K562 (cell line): Measurements from ENCODE around the gene CWF19L1. TPM values are rescaled to one million over a fixed set of nuclear protein-coding genes. Genes with fewer than 3 reads are reported as not detected.

Experiments
- EP400 ChIP-seq: fragments of 450-650 bp; IDR thresholded peaks from 2 replicates; pipeline ENCODE4 v1.6.1; 2017; ENCODE audit warnings: antibody characterized with exemption, mild to moderate bottlenecking, moderate library complexity
- ETV5 ChIP-seq: sonication (generic); formaldehyde crosslinking; IDR thresholded peaks from 2 replicates; pipeline ENCODE4 v1.4.0; 2020; ENCODE audit warnings: low read depth, mild to moderate bottlenecking, missing genetic modification reagents
- HEY1 ChIP-seq: fragments of 250-450 bp; sonication (Bioruptor Pico); IDR thresholded peaks from 2 replicates; pipeline ENCODE4 v1.5.0; 2020; ENCODE audit warnings: mild to moderate bottlenecking, moderate library complexity, borderline replicate concordance
- MAZ ChIP-seq, 2 experiments: fragments of 450-650 bp in 1 of 2; sonication (generic) in 1 of 2; formaldehyde crosslinking; IDR thresholded peaks in 1 of 2; conservative IDR thresholded peaks in 1 of 2; 2 replicates each; pipeline versions ENCODE4 v1.4.0 to v1.5.0; 2020; ENCODE audit warnings: mild to moderate bottlenecking in 1 of 2, missing genetic modification reagents in 1 of 2
- MTA3 ChIP-seq: fragments of 450-650 bp; formaldehyde crosslinking; IDR thresholded peaks from 2 replicates; pipeline ENCODE4 v1.6.1; 2017; ENCODE audit warnings: mild to moderate bottlenecking, borderline replicate concordance
- PBX2 ChIP-seq, 2 experiments: IDR thresholded peaks in 1 of 2; conservative IDR thresholded peaks in 1 of 2; 2 replicates each; pipeline ENCODE4 v1.6.1; 2016; ENCODE audit warnings: low read depth in 2 of 2, mild to moderate bottlenecking in 1 of 2, missing compliant biosample characterization in 1 of 2, missing genetic modification characterization in 1 of 2, moderate library complexity in 1 of 2
- POLR2A ChIP-seq: fragments of 450-650 bp; conservative IDR thresholded peaks from 2 replicates; pipeline ENCODE4 v1.6.1; 2016
- SAP30 ChIP-seq: fragments of 200-600 bp; sonication (generic); IDR thresholded peaks from 2 replicates; pipeline ENCODE4 v1.6.1; 2012; ENCODE audit warnings: borderline replicate concordance, low read depth, mild to moderate bottlenecking, moderate library complexity, low read length, control low read depth, inconsistent platforms; ENCODE audit not compliant: insufficient read depth, poor library complexity, severe bottlenecking
- TAF9B ChIP-seq: fragments of 450-650 bp; IDR thresholded peaks from 2 replicates; pipeline ENCODE4 v1.6.1; 2018; ENCODE audit warnings: mild to moderate bottlenecking; ENCODE audit not compliant: partially characterized antibody
- ZNF57 ChIP-seq: fragments of 450-650 bp; formaldehyde crosslinking; IDR thresholded peaks from 2 replicates; pipeline ENCODE4 v1.4.0; 2020; ENCODE audit warnings: mild to moderate bottlenecking, moderate library complexity
- ZNF639 ChIP-seq, 2 experiments: fragments of 200-800 bp in 1 of 2; sonication (Bioruptor generic) in 1 of 2; sonication (generic) in 1 of 2; formaldehyde crosslinking in 1 of 2; IDR thresholded peaks in 1 of 2; conservative IDR thresholded peaks in 1 of 2; 2 replicates each; pipeline versions ENCODE4 v1.5.0 to v1.6.1; 2016 to 2020; ENCODE audit warnings: missing compliant biosample characterization in 1 of 2, missing genetic modification characterization in 1 of 2, missing genetic modification reagents in 1 of 2
- ZNF75A ChIP-seq: fragments of 450-650 bp; formaldehyde crosslinking; IDR thresholded peaks from 2 replicates; pipeline ENCODE4 v1.4.0; 2020; ENCODE audit warnings: mild to moderate bottlenecking
- ZNF766 ChIP-seq: fragments of 200-800 bp; sonication (Bioruptor generic); conservative IDR thresholded peaks from 2 replicates; pipeline ENCODE4 v1.6.1; 2016; ENCODE audit warnings: missing genetic modification characterization, missing compliant biosample characterization
- polyA plus RNA-seq, 8 experiments: library from polyadenylated mRNA; depleted of rRNA in 4 of 8; stranded (reverse) in 5 of 8; unstranded in 3 of 8; fragments of >200 nt; fragmentation: Nextera tagmentation in 2 of 8; fragmentation: Illumina TruSeq in 1 of 8; extraction: Ambion mirVana in 2 of 8; extraction: Trizol in 1 of 8; gene quantifications; 2 replicates each; pipeline versions ENCODE4 v1.2.1 to v1.2.3, GENCODE V29; 2011 to 2014; ENCODE audit warnings: inconsistent platforms in 1 of 8, missing spikeins in 1 of 8
- total RNA-seq, 7 experiments: library from RNA; depleted of rRNA in 6 of 7; stranded (reverse); fragments of >200 nt in 6 of 7; fragmentation: Illumina TruSeq in 2 of 7; extraction: Trizol in 2 of 7; gene quantifications; 2 replicates each; pipeline versions ENCODE4 v1.2.1 to v1.2.3, GENCODE V29; 2011 to 2021; ENCODE audit warnings: low replicate concordance in 1 of 7
- TF ChIP-seq, protein P1 (sequence below): fragments of 450-650 bp; IDR thresholded peaks from 2 replicates; pipeline ENCODE4 v1.6.1; 2018; ENCODE audit not compliant: partially characterized antibody

The CWF19L1 gene
- total and polyA plus RNA-seq, 9 of the 15 experiments (the other 6 are each of a cell fraction or from before 2014, with no cell fraction given): 19.5 to 49.9 (median 30.9) TPM

DNA sequence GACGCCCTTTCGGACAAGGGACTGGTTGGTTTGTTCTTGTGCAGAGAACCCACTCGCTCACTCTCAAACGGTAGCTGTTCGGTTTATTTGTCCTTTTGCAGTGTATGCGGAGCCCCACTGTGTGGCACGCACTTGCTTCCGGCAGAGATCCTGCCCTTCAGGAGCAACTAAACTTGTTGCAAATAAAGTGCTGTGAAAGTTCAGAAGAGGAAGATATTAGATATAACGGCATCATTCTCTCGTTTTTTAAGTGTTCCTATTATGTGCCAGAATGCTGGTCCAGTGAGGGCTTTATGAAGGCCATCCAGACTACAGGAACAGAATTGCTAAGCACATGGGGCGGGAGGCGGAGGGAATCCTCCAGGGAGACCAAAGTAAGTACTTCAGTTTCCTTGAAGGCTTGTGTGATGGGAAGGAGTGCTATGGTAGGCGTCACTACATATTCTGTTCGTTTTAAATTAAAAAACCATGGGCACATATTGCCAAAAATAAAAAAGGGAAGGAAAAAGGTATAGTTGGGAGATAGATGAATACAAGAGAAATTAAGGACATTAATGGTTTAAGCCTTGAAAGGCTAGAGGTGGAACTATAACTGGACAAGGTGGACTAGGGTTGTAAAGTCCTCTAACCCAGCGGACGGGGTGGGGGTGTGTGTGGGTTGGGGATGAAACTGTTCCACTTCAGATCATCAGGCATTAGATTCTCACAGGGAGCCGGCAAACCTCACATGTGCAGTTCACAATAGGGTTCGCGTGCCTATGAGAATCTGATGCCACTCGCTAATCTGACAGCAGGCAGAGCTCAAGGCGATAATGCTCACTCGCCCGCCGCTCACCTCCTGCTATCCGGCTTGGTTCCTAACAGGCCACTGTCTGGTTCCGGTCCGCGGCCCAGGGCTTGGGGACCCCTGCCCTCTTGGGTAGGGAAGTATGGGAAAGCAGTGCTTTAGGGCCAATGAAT lies 80.9 kb downstream of the CWF19L1 start (continued):
- peak; percentile 19 for TF ChIP-seq SAP30
- no peak for TF ChIP-seq PBX2 (CRISPR knock-in tag; IDR thresholded peaks at IDR 0.05; ENCODE audit: low read depth)
- TF ChIP-seq PBX2 (tag; conservative IDR thresholded peaks at IDR 0.05; ENCODE audit: low read depth): no peak
- TF ChIP-seq MAZ (CRISPR knock-in tag; conservative IDR thresholded peaks at IDR 0.05 in 1 of 2, IDR thresholded peaks at IDR 0.05 in 1 of 2): peak in 1 of 2 experiments; percentile 4; a peak in 1 of 4 replicates
- no peak for TF ChIP-seq ZNF57 (CRISPR knock-in tag)
- peak; percentile 32 for TF ChIP-seq TAF9B
- TF ChIP-seq POLR2A: 0 out of 2 replicates have a peak, but pooled peaks have one; percentile 25
- TF ChIP-seq, protein P1, sequence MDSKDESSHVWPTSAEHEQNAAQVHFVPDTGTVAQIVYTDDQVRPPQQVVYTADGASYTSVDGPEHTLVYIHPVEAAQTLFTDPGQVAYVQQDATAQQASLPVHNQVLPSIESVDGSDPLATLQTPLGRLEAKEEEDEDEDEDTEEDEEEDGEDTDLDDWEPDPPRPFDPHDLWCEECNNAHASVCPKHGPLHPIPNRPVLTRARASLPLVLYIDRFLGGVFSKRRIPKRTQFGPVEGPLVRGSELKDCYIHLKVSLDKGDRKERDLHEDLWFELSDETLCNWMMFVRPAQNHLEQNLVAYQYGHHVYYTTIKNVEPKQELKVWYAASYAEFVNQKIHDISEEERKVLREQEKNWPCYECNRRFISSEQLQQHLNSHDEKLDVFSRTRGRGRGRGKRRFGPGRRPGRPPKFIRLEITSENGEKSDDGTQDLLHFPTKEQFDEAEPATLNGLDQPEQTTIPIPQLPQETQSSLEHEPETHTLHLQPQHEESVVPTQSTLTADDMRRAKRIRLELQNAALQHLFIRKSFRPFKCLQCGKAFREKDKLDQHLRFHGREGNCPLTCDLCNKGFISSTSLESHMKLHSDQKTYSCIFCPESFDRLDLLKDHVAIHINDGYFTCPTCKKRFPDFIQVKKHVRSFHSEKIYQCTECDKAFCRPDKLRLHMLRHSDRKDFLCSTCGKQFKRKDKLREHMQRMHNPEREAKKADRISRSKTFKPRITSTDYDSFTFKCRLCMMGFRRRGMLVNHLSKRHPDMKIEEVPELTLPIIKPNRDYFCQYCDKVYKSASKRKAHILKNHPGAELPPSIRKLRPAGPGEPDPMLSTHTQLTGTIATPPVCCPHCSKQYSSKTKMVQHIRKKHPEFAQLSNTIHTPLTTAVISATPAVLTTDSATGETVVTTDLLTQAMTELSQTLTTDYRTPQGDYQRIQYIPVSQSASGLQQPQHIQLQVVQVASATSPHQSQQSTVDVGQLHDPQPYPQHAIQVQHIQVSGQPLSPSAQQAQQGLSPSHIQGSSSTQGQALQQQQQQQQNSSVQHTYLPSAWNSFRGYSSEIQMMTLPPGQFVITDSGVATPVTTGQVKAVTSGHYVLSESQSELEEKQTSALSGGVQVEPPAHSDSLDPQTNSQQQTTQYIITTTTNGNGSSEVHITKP: peak; percentile 6
- no peak for TF ChIP-seq HEY1
- TF ChIP-seq MTA3: peak; percentile 15; the same call in 1 of the 2 replicates
- 0 out of 2 replicates have a peak, but pooled peaks have one; percentile 15 for TF ChIP-seq ETV5 (CRISPR knock-in tag)
- peak in 1 of 2 experiments; percentile 43; a peak in 1 of 4 replicates for TF ChIP-seq ZNF639 (CRISPR knock-in tag; conservative IDR thresholded peaks at IDR 0.05 in 1 of 2, IDR thresholded peaks at IDR 0.05 in 1 of 2)
- TF ChIP-seq ZNF766: peak; percentile 39; the same call in 1 of the 2 replicates
- TF ChIP-seq ZNF75A (CRISPR knock-in tag): no peak
- peak; percentile 67 for TF ChIP-seq EP400
